Muscle of arm (tissue), 14 donors: Measurements from ENCODE around the gene NME4. TPM values are rescaled to one million over a fixed set of nuclear protein-coding genes. Genes with fewer than 3 reads are reported as not detected.
A peak's percentile ranks its signal among the peaks of the same experiment; 100 is the strongest.
"Not testable (repeated sequence)": the region's sequence is repeated elsewhere in the genome, so short reads cannot be mapped to it uniquely, and the experiment has no call there.

ENCODE experiments used
- DNase-seq: peaks from one replicate; pipeline ENCODE4 v3.0.0-alpha.2; 2013
- long read RNA-seq, 11 donors: transcript quantifications; one replicate each; lab custom pipeline, GENCODE V29; 2026
- polyA plus RNA-seq, 12 donors: library from polyadenylated mRNA; unstranded; fragments of 120-200 nt; gene quantifications; one replicate each; pipeline ENCODE4 v1.2.1, GENCODE V29; 2013; ENCODE audit not compliant: insufficient read length in 12 of 12

The NME4 gene
- 100 to 1,000 TPM in 2 of 12 donors, 10 to 100 TPM in 9, not detected in 1; 50.6 to 158 (median 70.1) TPM for polyA plus RNA-seq
- long read RNA-seq, donor 1, transcript NME4-201 (5 exons, 995 nt) = major isoform, 46 of 71 reads
- long read RNA-seq, donor 1, transcript NME4-210 (2 exons, 1,861 nt) = minor isoform, 6 of 71 reads
- long read RNA-seq, donor 1, partial matches to known transcripts = 9 of 71 reads
- long read RNA-seq, donor 1, other reads (novel, unspliced or antisense) = 6 of 71 reads
- long read RNA-seq, donor 2, transcript NME4-201 (5 exons, 995 nt) = major isoform, 26 of 43 reads
- long read RNA-seq, donor 2, partial matches to known transcripts = 12 of 43 reads
- long read RNA-seq, donor 2, other reads (novel, unspliced or antisense) = 0 of 43 reads
- long read RNA-seq, donor 3, transcript NME4-201 (5 exons, 995 nt) = major isoform, 12 of 14 reads
- long read RNA-seq, donor 3, partial matches to known transcripts = 0 of 14 reads
- long read RNA-seq, donor 3, other reads (novel, unspliced or antisense) = 0 of 14 reads
- long read RNA-seq, donor 4, transcript NME4-201 (5 exons, 995 nt) = major isoform, 6 of 11 reads
- long read RNA-seq, donor 4, partial matches to known transcripts = 0 of 11 reads
- long read RNA-seq, donor 4, other reads (novel, unspliced or antisense) = 0 of 11 reads
- long read RNA-seq, donor 5, transcript NME4-211 (6 exons, 1,193 nt) = minor isoform, 5 of 51 reads
- long read RNA-seq, donor 5, transcript NME4-201 (5 exons, 995 nt) = major isoform, 37 of 51 reads
- long read RNA-seq, donor 5, partial matches to known transcripts = 7 of 51 reads
- long read RNA-seq, donor 5, other reads (novel, unspliced or antisense) = 0 of 51 reads
- long read RNA-seq, donor 6, transcript NME4-201 (5 exons, 995 nt) = major isoform, 16 of 22 reads
- long read RNA-seq, donor 6, transcript NME4-210 (2 exons, 1,861 nt) = minor isoform, 5 of 22 reads
- long read RNA-seq, donor 6, partial matches to known transcripts = 0 of 22 reads
- long read RNA-seq, donor 6, other reads (novel, unspliced or antisense) = 0 of 22 reads
- long read RNA-seq, donor 7, transcript NME4-201 (5 exons, 995 nt) = major isoform, 16 of 21 reads
- long read RNA-seq, donor 7, partial matches to known transcripts = 0 of 21 reads
- long read RNA-seq, donor 7, other reads (novel, unspliced or antisense) = 0 of 21 reads
- long read RNA-seq, donor 8, transcript NME4-201 (5 exons, 995 nt) = major isoform, 22 of 32 reads
- long read RNA-seq, donor 8, partial matches to known transcripts = 0 of 32 reads
- long read RNA-seq, donor 8, other reads (novel, unspliced or antisense) = 0 of 32 reads
- long read RNA-seq, donor 9, transcript NME4-201 (5 exons, 995 nt) = major isoform, 26 of 29 reads
- long read RNA-seq, donor 9, partial matches to known transcripts = 0 of 29 reads
- long read RNA-seq, donor 9, other reads (novel, unspliced or antisense) = 0 of 29 reads
- long read RNA-seq, donor 10, transcript NME4-201 (5 exons, 995 nt) = major isoform, 13 of 19 reads
- long read RNA-seq, donor 10, partial matches to known transcripts = 5 of 19 reads
- long read RNA-seq, donor 10, other reads (novel, unspliced or antisense) = 0 of 19 reads
- long read RNA-seq, donor 11, transcript NME4-201 (5 exons, 995 nt) = major isoform, 35 of 42 reads
- long read RNA-seq, donor 11, transcript NME4-210 (2 exons, 1,861 nt) = minor isoform, 5 of 42 reads
- long read RNA-seq, donor 11, partial matches to known transcripts = 0 of 42 reads
- long read RNA-seq, donor 11, other reads (novel, unspliced or antisense) = 0 of 42 reads

DNA sequence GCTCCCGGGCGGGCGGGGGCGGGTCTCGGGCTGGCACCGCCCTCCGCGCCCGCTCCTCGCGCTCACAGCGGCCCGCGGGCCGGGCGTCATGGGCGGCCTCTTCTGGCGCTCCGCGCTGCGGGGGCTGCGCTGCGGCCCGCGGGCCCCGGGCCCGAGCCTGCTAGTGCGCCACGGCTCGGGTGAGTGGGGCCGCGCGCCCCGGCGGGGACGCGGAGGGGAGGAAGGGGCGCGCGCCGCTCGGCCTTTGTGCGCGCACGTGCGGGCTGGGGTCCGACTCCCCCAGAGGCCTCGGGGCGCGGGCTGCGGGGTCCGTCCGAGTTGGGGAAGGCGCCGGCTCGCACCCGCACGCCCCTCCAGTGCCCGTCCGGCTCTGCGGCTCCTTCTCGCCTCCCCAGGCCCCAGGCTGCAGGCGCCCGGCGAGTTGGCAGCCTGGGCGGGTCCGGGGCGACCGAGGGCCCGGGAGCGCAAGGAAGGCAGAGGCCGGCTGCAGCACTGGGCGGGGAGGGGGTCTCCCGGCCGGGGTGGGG lies at the start of gene NME4:
Gene NME4 (plus strand): TSS at position 65 of the 527 bp plus-strand sequence. CDS start 24 bp downstream, at position 89.
- no peak for DNase-seq

GRCh38 chr16:347203-347602 lies 49.8 kb upstream of the NME4 start:
- DNase-seq = no peak

GRCh38 chr16:348495-348894 lies 48.5 kb upstream of the NME4 start:
- DNase-seq = not testable (repeated sequence)

DNA sequence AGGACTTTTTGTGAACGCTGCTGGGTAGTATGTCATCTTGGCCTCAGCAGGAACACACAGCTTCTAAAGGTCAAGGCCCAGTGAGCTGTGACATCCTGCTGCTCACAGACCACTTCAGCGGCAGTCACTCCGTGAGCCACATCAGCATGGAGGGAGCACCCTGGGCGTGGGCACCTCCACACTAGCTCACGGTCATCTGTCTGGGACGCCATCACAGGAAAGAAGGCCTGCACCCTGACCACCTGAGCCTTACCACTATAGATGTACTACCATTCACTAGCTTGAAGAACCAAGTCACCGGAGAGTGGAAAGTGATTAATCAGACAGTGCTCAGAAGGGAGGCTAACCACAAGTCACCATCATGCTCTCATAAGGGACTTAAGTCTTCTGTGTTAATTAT lies 47.8 kb upstream of the NME4 start:
- no peak for DNase-seq

- DNase-seq = no peak
Observed at GRCh38 chr16:350203-350602, 46.8 kb upstream of the NME4 start.

- DNase-seq = no peak
Observed at GRCh38 chr16:351804-352520, 45.0 kb upstream of the NME4 start.

DNA sequence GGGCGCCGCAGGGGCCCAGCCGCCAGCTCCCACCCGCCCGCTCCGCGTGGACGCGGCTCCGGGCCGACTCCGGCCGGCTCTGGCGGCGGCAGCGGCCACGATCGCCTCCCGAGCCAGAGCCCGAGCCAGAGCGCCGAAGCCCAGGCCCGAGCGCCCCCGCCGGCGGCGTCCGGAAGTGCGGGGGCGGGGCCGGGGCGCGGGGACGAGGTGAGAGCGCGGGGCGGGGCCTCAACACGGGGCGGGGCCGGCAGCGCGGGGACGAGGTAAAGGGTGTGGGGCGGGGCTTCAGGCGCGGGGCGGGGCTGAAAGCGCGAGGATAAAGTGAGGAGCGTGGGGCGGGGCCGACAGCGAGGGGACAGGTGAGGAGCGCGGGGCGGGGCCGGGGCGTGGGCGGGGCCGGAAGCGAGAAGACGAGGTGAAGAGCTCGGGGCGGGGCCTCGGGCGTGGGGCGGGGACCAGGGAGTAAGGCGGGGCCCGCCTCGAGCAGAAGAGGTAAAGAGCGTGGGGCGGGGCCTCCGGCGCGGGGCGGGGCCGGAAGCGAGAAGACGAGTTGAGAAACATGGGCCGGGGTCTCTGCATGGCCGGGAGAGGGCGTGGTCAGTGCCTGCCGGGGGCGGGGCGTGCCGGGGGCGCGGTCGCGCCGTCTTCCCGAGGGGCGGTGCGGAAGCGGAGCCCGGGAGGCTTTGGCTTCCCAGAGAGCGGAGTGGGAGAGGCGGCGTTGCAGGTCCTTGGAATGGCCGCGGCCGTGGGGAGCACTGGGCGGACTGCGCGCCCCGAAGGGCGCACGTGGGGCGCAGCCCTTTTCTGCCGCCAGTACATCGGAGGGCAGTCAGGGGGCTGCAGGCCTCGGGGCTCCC lies 44.2 kb upstream of the NME4 start, which contains the start of gene AXIN1:
Gene AXIN1 (minus strand): TSS at position 177 of the 857 bp plus-strand sequence. CDS start 5,698 bp downstream, outside the sequence.
- DNase-seq = peak; percentile 82

- no peak for DNase-seq
Observed at GRCh38 chr16:353404-354290, 43.4 kb upstream of the NME4 start.

- no peak for DNase-seq
Observed at GRCh38 chr16:354291-354881, 42.6 kb upstream of the NME4 start.

DNA sequence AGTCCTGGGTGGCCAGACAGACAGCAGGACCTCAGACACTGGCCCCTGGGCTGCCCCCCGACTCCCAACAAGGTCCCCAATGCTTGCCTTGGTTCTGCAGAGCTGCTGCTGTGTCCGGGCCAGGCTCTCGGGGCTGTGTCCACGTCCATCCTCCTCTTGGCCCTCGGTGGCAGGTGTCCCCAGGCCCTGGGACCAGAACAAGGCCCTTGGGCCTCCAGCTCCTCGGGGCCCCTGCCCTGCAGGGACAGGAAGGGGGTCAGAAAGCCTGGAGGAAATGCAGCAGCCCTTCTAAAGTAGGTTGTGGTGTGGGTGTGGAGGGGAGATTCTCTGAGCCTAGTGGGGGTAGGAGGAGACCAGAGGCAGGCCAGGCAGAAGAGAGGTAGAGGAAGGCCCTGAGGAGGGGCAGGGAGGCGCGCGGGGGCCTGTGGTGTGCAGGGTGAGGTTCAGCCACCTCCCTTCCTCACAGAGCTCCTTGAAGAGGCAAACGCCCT lies 42.0 kb upstream of the NME4 start:
- DNase-seq = no peak

DNA sequence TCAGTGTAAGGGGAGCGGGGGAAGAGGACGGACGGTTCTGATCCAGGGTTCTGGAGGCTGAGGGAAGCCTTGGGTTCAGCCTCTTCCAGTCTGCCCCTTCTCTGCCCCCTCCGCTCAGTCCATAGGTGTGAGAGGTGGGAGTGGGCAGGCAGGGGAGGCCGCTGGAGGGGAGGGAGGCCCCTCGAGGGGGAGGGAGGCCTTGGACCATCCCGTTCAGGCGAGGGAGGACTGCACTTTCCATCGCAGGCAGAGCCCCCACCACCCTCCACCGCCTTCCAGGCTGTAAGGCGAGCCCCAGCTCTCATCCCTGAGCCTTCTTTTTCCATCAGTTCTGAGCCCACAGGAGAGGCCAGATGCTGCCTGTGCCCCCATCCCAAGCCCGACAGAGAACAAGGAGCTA lies 40.3 kb upstream of the NME4 start:
- no peak for DNase-seq

GRCh38 chr16:359067-359763 lies 37.8 kb upstream of the NME4 start:
- no peak for DNase-seq

DNA sequence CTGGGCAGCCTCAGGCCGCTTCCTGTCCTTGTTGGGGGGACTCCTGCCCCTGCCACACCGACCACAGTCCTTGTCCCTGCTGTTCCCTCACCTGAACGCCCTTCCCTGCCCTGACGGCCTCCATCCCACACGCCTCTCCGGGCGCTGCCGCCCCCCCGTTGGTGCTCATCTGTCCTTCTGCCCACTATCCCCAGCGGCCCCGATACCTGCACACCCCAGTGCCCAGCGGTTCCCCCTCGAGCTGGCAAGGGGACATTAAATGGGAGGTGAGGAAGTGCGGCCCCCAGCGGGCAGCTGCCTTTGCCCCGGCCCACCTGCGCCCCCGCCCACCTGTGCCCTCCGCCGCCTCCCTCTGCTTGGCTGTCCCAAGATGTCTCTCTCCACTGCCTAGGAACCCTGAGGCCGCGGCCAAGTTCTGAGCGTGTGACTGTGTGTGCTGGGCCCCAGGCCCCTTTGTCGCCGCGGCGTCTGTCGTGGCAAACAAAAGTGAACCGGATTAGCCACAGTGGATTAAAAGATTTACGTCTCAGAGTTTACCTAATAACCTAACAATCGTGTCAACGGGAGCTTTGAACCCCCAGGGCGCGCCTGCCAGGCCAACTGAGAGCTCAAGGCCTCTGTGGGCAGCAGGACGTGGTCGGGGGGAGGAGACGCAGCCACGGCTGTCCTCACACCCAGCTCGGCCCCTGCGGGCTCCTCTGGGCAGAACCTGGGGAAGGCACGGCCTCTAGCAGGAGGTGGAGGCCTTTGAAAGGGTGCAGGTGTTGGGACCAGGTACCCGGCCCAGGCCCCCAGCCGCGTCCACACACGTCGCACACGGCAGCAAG lies 36.9 kb upstream of the NME4 start:
- DNase-seq = no peak

DNA sequence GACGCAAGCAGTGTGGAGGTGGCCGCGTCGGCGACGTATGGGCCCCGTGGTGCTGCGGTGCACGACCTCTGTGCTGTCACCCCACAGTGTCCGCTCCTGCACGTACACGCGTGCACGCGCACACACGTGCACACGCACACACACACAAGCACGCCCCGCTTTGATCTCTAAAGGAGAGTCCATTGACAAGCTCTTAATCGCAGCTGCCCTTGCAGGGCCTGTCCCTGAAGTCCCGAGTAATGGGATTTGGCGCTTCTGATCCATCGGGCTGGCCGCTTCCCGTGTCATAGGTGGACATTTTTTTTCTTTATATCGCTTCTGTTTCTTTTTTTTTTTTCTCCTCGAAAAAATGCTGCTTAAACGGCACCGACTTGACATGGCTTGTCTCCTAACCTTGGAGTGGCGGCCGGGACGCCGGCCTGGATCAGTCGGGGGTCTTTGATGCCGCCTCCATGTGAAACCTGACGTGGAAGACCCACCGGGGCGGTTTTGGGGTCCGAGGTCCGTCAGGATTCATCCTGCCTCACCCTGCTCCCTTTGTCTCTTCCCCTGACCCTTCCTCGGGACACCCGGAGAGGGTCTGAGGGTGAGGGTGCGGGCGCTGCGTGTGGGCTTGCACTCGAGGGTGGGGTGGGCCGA lies 36.2 kb upstream of the NME4 start:
- no peak for DNase-seq

GRCh38 chr16:361341-361871 lies 35.6 kb upstream of the NME4 start:
- DNase-seq = no peak
